Measurements from ENCODE around the gene CDKN2D. TPM values are rescaled to one million over a fixed set of nuclear protein-coding genes. Genes with fewer than 3 reads are reported as not detected.
A peak's percentile ranks its signal among the peaks of the same experiment; 100 is the strongest.

Gene CDKN2D
- total and polyA plus RNA-seq, 10 of the 15 experiments (the other 5 are each of a cell fraction or from before 2014, with no cell fraction given) = 0.53 to 17.2 (median 6.7) TPM

- TF ChIP-seq MYC (IDR thresholded peaks at IDR 0.05; ENCODE audit: insufficient read depth, insufficient read length, insufficient replicate concordance, low read length, severe bottlenecking) (no peak), CHD4 (IDR thresholded peaks at IDR 0.05) (no peak), ZZZ3 (IDR thresholded peaks at IDR 0.05; ENCODE audit: control insufficient read depth, insufficient read length, low read depth) (no peak), TCF3 (IDR thresholded peaks at IDR 0.05; ENCODE audit: borderline replicate concordance, insufficient read depth, low read depth, low read length) (no peak)
Measured at GRCh38 chr19:10519421-10519820, 49.4 kb downstream of the CDKN2D start (continued).

GRCh38 chr19:10518444-10519361 lies 50.1 kb downstream of the CDKN2D start:
- ChIA-PET SMC1A (ENCODE audit: uncharacterized antibody, unreplicated experiment) (interaction anchor here (0.5 kb wide), 1 partner anchor 27 kb away, joined by 3 read pairs; no protein-coding TSS in a partner anchor), CTCF (interaction anchor here (1.5 kb wide), 2 partner anchors 13 to 35 kb away, joined by 3 to 4 read pairs; no protein-coding TSS in a partner anchor), RAD21 (ENCODE audit: unreplicated experiment) (no interaction called here), POLR2A (interaction anchor here (0.7 kb wide), 1 partner anchor 26 kb away, joined by 7 read pairs; no protein-coding TSS in a partner anchor)
- no peak for DNase-seq (ENCODE audit: low read depth, low spot score)
- intact Hi-C loops (cut with micrococcal nuclease; ENCODE audit: unreplicated experiment) = no loop called here
- no peak for FAIRE-seq
- peak; percentile 45 for ATAC-seq
- peak overlapping the region; percentile 13; the same call in 1 of the 2 replicates for H3K4me2 ChIP-seq (ENCODE audit: control insufficient read depth, insufficient read depth)
- no peak overlapping the region for H2AFZ ChIP-seq (ENCODE audit: control insufficient read depth, low read depth, low read length)
- H3K36me3 ChIP-seq (ENCODE audit: control insufficient read depth in 2 of 2, insufficient read depth in 2 of 2, low read length in 1 of 2) = no peaks in the 10 kb centered on the region
- H3K9me3 ChIP-seq (replicated peaks; ENCODE audit: control insufficient read depth, insufficient read depth, low read length) = no peaks in the 10 kb centered on the region
- no TSS peak for BruUV-seq (replicated peaks)
- TF ChIP-seq MTA3 (IDR thresholded peaks at IDR 0.05; ENCODE audit: borderline replicate concordance, low read length) = no peak
- TF ChIP-seq ATF3 (IDR thresholded peaks at IDR 0.05; ENCODE audit: borderline replicate concordance, extremely low read depth, low read depth, low read length) = no peak
- TF ChIP-seq GATAD2B (conservative IDR thresholded peaks at IDR 0.05; ENCODE audit: low read depth) = no peak
- no peak for TF ChIP-seq TARDBP (IDR thresholded peaks at IDR 0.05; ENCODE audit: borderline replicate concordance)
- no peak for TF ChIP-seq PAX5 (IDR thresholded peaks at IDR 0.05; ENCODE audit: borderline replicate concordance, low read depth, low read length)
- no peak for TF ChIP-seq CTCF (IDR thresholded peaks at IDR 0.05 in 2 of 3, conservative IDR thresholded peaks at IDR 0.05 in 1 of 3; ENCODE audit: control insufficient read depth in 2 of 3, extremely low read depth in 1 of 3, insufficient read depth in 1 of 3, low read depth in 3 of 3, low read length in 3 of 3)
- no peak for TF ChIP-seq ZNF24 (IDR thresholded peaks at IDR 0.05)
- no peak for TF ChIP-seq NRF1 (conservative IDR thresholded peaks at IDR 0.05; ENCODE audit: low read depth, low read length)
- no peak for TF ChIP-seq HSF1 (IDR thresholded peaks at IDR 0.05; ENCODE audit: low read depth, low read length)
- TF ChIP-seq RAD51 (IDR thresholded peaks at IDR 0.05) = no peak
- TF ChIP-seq RUNX3 (IDR thresholded peaks at IDR 0.05; ENCODE audit: low read length) = no peak
- TF ChIP-seq MYC (IDR thresholded peaks at IDR 0.05; ENCODE audit: insufficient read depth, insufficient read length, insufficient replicate concordance, low read length, severe bottlenecking) = no peak
- TF ChIP-seq IKZF1 (conservative IDR thresholded peaks at IDR 0.05) = 0 out of 2 replicates have a peak, but pooled peaks have one; percentile 25
- TF ChIP-seq DPF2 (IDR thresholded peaks at IDR 0.05) = peak; percentile 71; the same call in 1 of the 2 replicates
- in situ Hi-C loops (cut with MboI) = no loop called here
- 24% methylated on average over 33 of the region's 33 CpGs for WGBS (ENCODE audit: insufficient coverage, insufficient replicate concordance, low lambda C conversion rate, missing lambda C conversion rate)
- no peaks in the 10 kb centered on the region for H4K20me1 ChIP-seq (ENCODE audit: control insufficient read depth, insufficient read depth)
- no peak overlapping the region for H3K27ac ChIP-seq (ENCODE audit: control insufficient read depth, insufficient read depth)
- H3K9ac ChIP-seq (ENCODE audit: control insufficient read depth, insufficient read depth, low read length) = no peak overlapping the region
- H3K4me3 ChIP-seq = no peak overlapping the region
- H3K79me2 ChIP-seq (ENCODE audit: control insufficient read depth, insufficient read depth, low read length) = no peaks in the 10 kb centered on the region
- peaks cover 12 to 21% of the 10 kb centered on the region in 2 experiments for H3K27me3 ChIP-seq (replicated peaks in 1 of 2; ENCODE audit: control insufficient read depth in 2 of 2, insufficient read depth in 2 of 2, low read length in 1 of 2)
- peaks cover 11% of the 10 kb centered on the region for H3K4me1 ChIP-seq (ENCODE audit: control insufficient read depth, insufficient read depth, low read length)

Data from GM12878 (cell line).